HUES6 (cell line): ENCODE results near the gene RETREG3.
"Not testable (repeated sequence)": the region's sequence is repeated elsewhere in the genome, so short reads cannot be mapped to it uniquely, and the experiment has no call there.

Experiments used
- H3K27ac ChIP-seq: 2 replicates; pipeline ENCODE4 v1.7.0; 2013; ENCODE audit warnings: low read depth, mild to moderate bottlenecking, low read length, inconsistent platforms
- H3K27me3 ChIP-seq: 2 replicates; pipeline ENCODE4 v1.6.1; 2013; ENCODE audit warnings: low read length; ENCODE audit not compliant: control insufficient read depth, insufficient read depth
- H3K36me3 ChIP-seq: 2 replicates; pipeline ENCODE4 v1.6.1; 2013; ENCODE audit warnings: low read length; ENCODE audit not compliant: control insufficient read depth, insufficient read depth
- H3K4me1 ChIP-seq: 2 replicates; pipeline ENCODE4 v1.6.1; 2013; ENCODE audit warnings: low read length; ENCODE audit not compliant: control insufficient read depth, insufficient read depth
- H3K4me3 ChIP-seq: 2 replicates; pipeline ENCODE4 v1.5.1; 2013; ENCODE audit warnings: low read depth, low read length
- H3K9ac ChIP-seq: one replicate; pipeline ENCODE4 v1.6.1; 2013; ENCODE audit warnings: mild to moderate bottlenecking, low read length
- H3K9me3 ChIP-seq: 2 replicates; pipeline ENCODE4 v1.6.1; 2013; ENCODE audit warnings: low read depth, low read length; ENCODE audit not compliant: control insufficient read depth, insufficient read depth

The RETREG3 gene

GRCh38 chr17:42548070-42548837 lies 60.9 kb downstream of the RETREG3 start:
- H3K27me3 ChIP-seq = no peaks in the 10 kb centered on the region
- no peak overlapping the region for H3K27ac ChIP-seq
- peaks cover 12% of the 10 kb centered on the region for H3K36me3 ChIP-seq
- peaks cover 3% of the 10 kb centered on the region; the same call in 1 of the 2 replicates for H3K4me1 ChIP-seq
- peak overlapping the region; percentile 49 for H3K4me3 ChIP-seq
- H3K9me3 ChIP-seq = no peaks in the 10 kb centered on the region
- peak overlapping the region; percentile 21 for H3K9ac ChIP-seq

DNA sequence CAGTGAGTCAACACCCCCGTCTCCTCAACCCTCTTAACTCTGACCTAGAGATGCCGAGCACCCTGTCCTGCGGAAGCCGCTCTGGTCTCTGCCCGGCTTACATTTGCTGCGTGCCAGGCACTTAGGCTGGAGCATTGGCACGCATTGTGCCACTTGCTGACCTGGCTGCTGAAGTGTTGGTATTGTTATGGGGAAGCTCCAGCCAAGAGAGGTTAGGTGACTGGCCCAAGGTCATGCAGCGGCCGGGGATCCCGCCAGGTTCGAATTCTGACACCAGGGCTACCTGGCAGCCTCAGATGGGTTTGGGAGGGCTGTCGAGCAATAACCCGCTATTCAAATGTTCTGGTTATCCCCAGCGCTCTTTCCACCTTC lies 61.5 kb downstream of the RETREG3 start:
- Histone ChIP-seq H3K9ac (no peak overlapping the region), H3K9me3 (no peaks in the 10 kb centered on the region), H3K27ac (no peak overlapping the region), H3K36me3 (peaks cover 18% of the 10 kb centered on the region), H3K4me1 (no peaks in the 10 kb centered on the region; the same call in 1 of the 2 replicates), H3K27me3 (no peaks in the 10 kb centered on the region), H3K4me3 (peak overlapping the region; percentile 49)

GRCh38 chr17:42547001-42547461 lies 62.1 kb downstream of the RETREG3 start:
- Histone ChIP-seq H3K27ac (no peak overlapping the region), H3K36me3 (peaks cover 24% of the 10 kb centered on the region), H3K27me3 (no peaks in the 10 kb centered on the region), H3K4me1 (no peaks in the 10 kb centered on the region; the same call in 1 of the 2 replicates), H3K4me3 (no peak overlapping the region), H3K9ac (no peak overlapping the region), H3K9me3 (no peaks in the 10 kb centered on the region)

- not testable (repeated sequence) for H3K9me3 ChIP-seq
Measured at GRCh38 chr17:42545755-42546505, 63.2 kb downstream of the RETREG3 start.

DNA sequence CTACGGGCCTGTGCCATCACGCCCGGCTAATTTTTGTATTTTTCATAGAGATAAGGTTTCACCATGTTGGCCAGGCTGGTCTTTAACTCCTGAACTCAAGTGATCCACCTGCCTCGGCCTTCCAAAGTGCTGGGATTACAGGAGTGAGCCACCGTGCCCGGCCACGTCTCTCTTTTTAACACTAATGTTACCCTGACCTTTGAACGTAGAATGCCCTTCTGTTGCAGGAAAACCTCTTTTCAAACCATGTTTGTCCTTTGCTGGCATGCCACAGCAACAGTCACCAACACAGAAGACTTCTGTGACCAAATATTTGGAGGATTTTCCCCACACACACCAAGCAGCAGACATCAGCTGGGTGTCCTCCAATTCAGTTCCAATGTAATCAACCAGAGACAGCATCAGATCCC lies 64.3 kb downstream of the RETREG3 start:
- Histone ChIP-seq H3K9ac (no peak overlapping the region), H3K36me3 (peaks cover 39% of the 10 kb centered on the region), H3K27ac (no peak overlapping the region), H3K4me3 (no peak overlapping the region), H3K9me3 (no peaks in the 10 kb centered on the region), H3K27me3 (no peaks in the 10 kb centered on the region), H3K4me1 (peaks cover 6% of the 10 kb centered on the region; the same call in 1 of the 2 replicates)

More at GRCh38 chr17:42545755-42546505, 63.2 kb downstream of the RETREG3 start:
- not testable (repeated sequence) for H3K4me3 ChIP-seq, H3K9ac ChIP-seq, H3K4me1 ChIP-seq, H3K27ac ChIP-seq, H3K27me3 ChIP-seq
- peaks cover 33% of the 10 kb centered on the region for H3K36me3 ChIP-seq

GRCh38 chr17:42543190-42544079 lies 65.7 kb downstream of the RETREG3 start:
- Histone ChIP-seq H3K36me3 (peaks cover 50% of the 10 kb centered on the region), H3K4me1 (peaks cover 6% of the 10 kb centered on the region; the same call in 1 of the 2 replicates), H3K4me3 (no peak overlapping the region), H3K9ac (no peak overlapping the region), H3K27me3 (no peaks in the 10 kb centered on the region), H3K27ac (no peak overlapping the region), H3K9me3 (no peaks in the 10 kb centered on the region)

DNA sequence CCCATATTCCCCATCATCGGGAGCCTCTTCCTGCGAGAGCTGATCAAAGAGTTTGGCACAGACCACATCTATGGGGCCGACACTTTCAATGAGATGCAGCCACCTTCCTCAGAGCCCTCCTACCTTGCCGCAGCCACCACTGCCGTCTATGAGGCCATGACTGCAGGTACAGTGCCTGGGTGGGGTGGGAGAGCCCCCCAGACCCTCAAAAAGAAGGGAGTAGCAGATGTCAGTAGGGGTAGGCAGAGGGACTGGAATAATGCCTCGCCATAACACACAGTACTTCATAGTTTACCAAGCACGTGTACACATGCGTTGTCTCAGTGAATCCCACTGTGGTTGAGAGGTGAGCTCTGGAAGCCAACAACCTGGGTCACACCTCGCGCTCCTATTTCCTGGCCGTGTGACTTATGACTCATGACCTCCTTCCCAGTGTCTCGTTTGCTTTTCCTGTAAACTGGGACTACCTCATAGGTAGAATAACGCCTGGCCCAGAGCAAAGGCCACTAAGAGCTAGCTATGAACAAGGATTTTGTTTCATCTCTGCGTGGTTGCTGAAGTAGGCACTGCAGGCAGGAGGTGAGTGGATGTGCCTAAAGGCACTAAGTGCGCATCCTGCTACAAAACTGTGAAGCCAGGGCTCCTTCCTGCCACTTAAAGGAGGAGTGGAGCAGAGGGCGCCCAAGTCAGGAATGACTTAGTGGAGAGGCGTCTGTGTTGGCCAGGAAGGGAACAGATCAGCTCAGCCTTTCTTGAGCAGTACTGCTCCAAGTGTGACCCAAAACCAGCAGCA lies 67.9 kb downstream of the RETREG3 start:
- H3K27ac ChIP-seq = no peak overlapping the region
- H3K9me3 ChIP-seq = no peaks in the 10 kb centered on the region
- no peak overlapping the region for H3K4me3 ChIP-seq
- peaks cover 15% of the 10 kb centered on the region for H3K4me1 ChIP-seq
- peak overlapping the region; percentile 12 for H3K9ac ChIP-seq
- peaks cover 50% of the 10 kb centered on the region for H3K36me3 ChIP-seq
- H3K27me3 ChIP-seq = no peaks in the 10 kb centered on the region

DNA sequence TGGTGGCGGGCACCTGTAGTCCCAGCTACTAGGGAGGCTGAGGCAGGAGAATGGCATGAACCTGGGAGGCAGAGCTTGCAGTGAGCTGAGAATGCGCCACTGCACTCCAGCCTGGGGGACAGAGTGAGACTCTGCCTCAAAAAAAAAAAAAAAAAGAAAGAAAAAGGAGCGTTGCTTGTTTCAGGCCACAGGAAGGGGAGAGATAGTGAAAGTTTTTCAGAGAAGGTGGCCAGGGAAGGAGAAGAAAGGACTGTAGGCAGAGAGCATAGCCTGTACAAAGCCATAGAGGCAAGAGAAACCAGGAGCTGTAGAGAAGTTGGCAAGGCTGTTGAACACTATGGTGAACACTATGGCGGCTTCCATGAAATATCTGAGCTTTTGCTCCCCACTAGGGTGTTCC lies 68.6 kb downstream of the RETREG3 start:
- H3K9ac ChIP-seq, H3K27me3 ChIP-seq, H3K9me3 ChIP-seq, H3K27ac ChIP-seq, H3K4me3 ChIP-seq: not testable (repeated sequence)
- Histone ChIP-seq H3K4me1 (peaks cover 17% of the 10 kb centered on the region), H3K36me3 (peaks cover 50% of the 10 kb centered on the region)

DNA sequence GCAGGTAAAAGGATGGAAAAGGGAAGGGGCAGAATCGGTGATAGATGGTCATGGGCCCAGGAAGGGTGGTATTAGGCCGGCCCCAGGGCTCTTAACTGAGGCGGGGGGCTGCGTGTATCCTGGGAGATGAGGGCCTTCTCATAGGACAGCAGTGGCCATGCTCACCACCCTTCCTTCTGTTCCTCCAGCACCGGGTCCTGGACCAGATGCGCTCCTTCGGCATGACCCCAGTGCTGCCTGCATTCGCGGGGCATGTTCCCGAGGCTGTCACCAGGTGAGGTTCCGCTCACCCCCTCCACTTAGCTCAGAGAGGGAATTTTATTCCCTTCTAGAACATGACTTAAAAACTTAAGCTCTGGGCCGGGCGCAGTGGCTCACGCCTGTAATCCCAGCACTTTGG lies 70.7 kb downstream of the RETREG3 start:
- H3K4me3 ChIP-seq = no peak overlapping the region
- H3K27me3 ChIP-seq = no peaks in the 10 kb centered on the region
- H3K9me3 ChIP-seq = no peaks in the 10 kb centered on the region
- H3K4me1 ChIP-seq = peaks cover 25% of the 10 kb centered on the region
- H3K9ac ChIP-seq = no peak overlapping the region
- H3K36me3 ChIP-seq = peaks cover 39% of the 10 kb centered on the region
- no peak overlapping the region for H3K27ac ChIP-seq

DNA sequence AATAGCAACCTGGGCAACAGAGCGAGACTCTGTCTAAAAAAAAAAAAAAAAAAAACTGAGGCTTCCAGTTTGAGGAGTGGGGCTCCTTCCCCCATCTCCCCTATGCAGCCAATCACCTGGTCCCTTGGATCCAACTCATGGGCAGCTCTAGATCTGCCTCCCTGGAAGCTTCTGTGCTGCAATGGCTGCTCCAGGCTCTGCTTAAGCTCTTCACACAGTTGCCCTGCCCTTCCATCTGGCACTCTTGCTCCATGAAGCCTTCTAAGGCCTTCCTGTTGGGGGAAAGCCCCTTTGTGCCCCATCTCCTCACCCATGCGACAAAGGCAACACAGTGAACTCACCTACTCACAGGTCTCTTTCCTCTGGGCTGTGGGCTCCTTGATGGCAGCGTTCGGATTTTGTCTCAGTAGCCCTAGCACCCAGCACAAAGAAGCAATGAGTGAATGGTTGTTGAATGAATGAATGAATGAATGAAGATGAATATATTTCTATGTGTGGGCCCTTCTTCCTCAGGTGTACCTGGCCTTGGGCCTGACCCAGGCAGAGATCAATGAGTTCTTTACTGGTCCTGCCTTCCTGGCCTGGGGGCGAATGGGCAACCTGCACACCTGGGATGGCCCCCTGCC lies 71.2 kb downstream of the RETREG3 start:
- Histone ChIP-seq H3K27ac (no peak overlapping the region), H3K36me3 (peaks cover 34% of the 10 kb centered on the region), H3K4me1 (peaks cover 25% of the 10 kb centered on the region), H3K27me3 (no peaks in the 10 kb centered on the region), H3K9me3 (no peaks in the 10 kb centered on the region), H3K9ac (no peak overlapping the region), H3K4me3 (no peak overlapping the region)
